HG02642 (cell line): ENCODE measurements around the gene RAB17.

ENCODE experiments used
- ATAC-seq: cut with Tn5 transposase; IDR thresholded peaks from one replicate; pipeline ENCODE4 v1.9.1; 2021; ENCODE audit warnings: mild to moderate bottlenecking; ENCODE audit not compliant: unreplicated experiment, poor library complexity

The RAB17 gene

GRCh38 chr2:237590272-237591140 lies at the start of gene RAB17:
Gene RAB17 (minus strand): TSS chr2:237590734. CDS start chr2:237586154, 4,580 bp downstream.
- no peak for ATAC-seq

GRCh38 chr2:237639836-237640220 lies 49.3 kb upstream of the RAB17 start:
- no peak for ATAC-seq

- no peak for ATAC-seq
Observed at GRCh38 chr2:237639052-237639835, 48.7 kb upstream of the RAB17 start.

- no peak for ATAC-seq
Observed at GRCh38 chr2:237638176-237638575, 47.6 kb upstream of the RAB17 start.

GRCh38 chr2:237637429-237638135 lies 47.0 kb upstream of the RAB17 start:
- ATAC-seq: no peak

GRCh38 chr2:237636578-237636977 lies 46.0 kb upstream of the RAB17 start:
- ATAC-seq: no peak

- ATAC-seq: no peak
Observed at GRCh38 chr2:237633061-237633561, 42.6 kb upstream of the RAB17 start.

GRCh38 chr2:237631801-237632585 lies 41.5 kb upstream of the RAB17 start:
- no peak for ATAC-seq

GRCh38 chr2:237631007-237631785 lies 40.7 kb upstream of the RAB17 start:
- no peak for ATAC-seq

GRCh38 chr2:237630216-237631000 lies 39.9 kb upstream of the RAB17 start:
- ATAC-seq: no peak

- no peak for ATAC-seq
Observed at GRCh38 chr2:237629739-237630138, 39.2 kb upstream of the RAB17 start.

GRCh38 chr2:237629188-237629534 lies 38.6 kb upstream of the RAB17 start:
- no peak for ATAC-seq

- no peak for ATAC-seq
Observed at GRCh38 chr2:237628247-237629187, 38.0 kb upstream of the RAB17 start.

- ATAC-seq: no peak
Observed at GRCh38 chr2:237627441-237628246, 37.1 kb upstream of the RAB17 start, which contains the start of gene LRRFIP1. Gene LRRFIP1 (plus strand): TSS chr2:237627587. CDS start chr2:237627645, 58 bp downstream.

GRCh38 chr2:237626813-237627440 lies 36.4 kb upstream of the RAB17 start:
- no peak for ATAC-seq

- ATAC-seq: no peak
Observed at GRCh38 chr2:237625777-237626176, 35.2 kb upstream of the RAB17 start.
